Astrocyte (in vitro differentiated cells and primary cell): ENCODE data around the gene CRYBG1. TPM values are rescaled to one million over a fixed set of nuclear protein-coding genes. Genes with fewer than 3 reads are reported as not detected.

Source experiments
- DNase-seq: peaks from one replicate; pipeline ENCODE4 v3.0.0-alpha.2; 2010; ENCODE audit warnings: low read depth
- FAIRE-seq: peaks from 2 replicates; lab custom pipeline; 2011; peaks lifted over from hg19 to GRCh38; lab: Jason Lieb, UNC
- H2AFZ ChIP-seq: 2 replicates; pipeline ENCODE4 v1.6.0; 2012; ENCODE audit warnings: low read depth, low read length, inconsistent platforms
- H3K27ac ChIP-seq: 2 replicates; pipeline ENCODE4 v1.5.1; 2011; ENCODE audit warnings: low read depth, low read length, inconsistent platforms
- H3K27me3 ChIP-seq: 2 replicates; pipeline ENCODE4 v1.6.0; 2011; ENCODE audit warnings: low read length, inconsistent platforms; ENCODE audit not compliant: insufficient read depth
- H3K36me3 ChIP-seq: 2 replicates; pipeline ENCODE4 v1.5.1; 2011; ENCODE audit warnings: low read length, inconsistent platforms; ENCODE audit not compliant: insufficient read depth
- H3K4me1 ChIP-seq: 2 replicates; pipeline ENCODE4 v1.5.1; 2011; ENCODE audit warnings: low read length, inconsistent platforms; ENCODE audit not compliant: insufficient read depth
- H3K4me2 ChIP-seq: 2 replicates; pipeline ENCODE4 v1.6.0; 2012; ENCODE audit warnings: low read length, inconsistent platforms
- H3K4me3 ChIP-seq: 2 replicates; pipeline ENCODE4 v1.5.1; 2011; ENCODE audit warnings: low read depth, mild to moderate bottlenecking, low read length, inconsistent platforms; ENCODE audit not compliant: insufficient read depth
- H3K79me2 ChIP-seq: 2 replicates; pipeline ENCODE4 v1.6.0; 2012; ENCODE audit warnings: mild to moderate bottlenecking, low read length, inconsistent platforms; ENCODE audit not compliant: insufficient read depth
- H3K9ac ChIP-seq: 2 replicates; pipeline ENCODE4 v1.6.0; 2012; ENCODE audit warnings: mild to moderate bottlenecking, low read length, inconsistent platforms
- H3K9me3 ChIP-seq: 2 replicates; pipeline ENCODE4 v1.5.1; 2012; ENCODE audit warnings: low read depth, mild to moderate bottlenecking, low read length, inconsistent platforms; ENCODE audit not compliant: insufficient read depth
- H4K20me1 ChIP-seq: 2 replicates; pipeline ENCODE4 v1.6.0; 2012; ENCODE audit warnings: low read length, inconsistent platforms; ENCODE audit not compliant: insufficient read depth
- H3K27ac Mint-ChIP-seq: one replicate; pipeline ENCODE4 v1.8.0; 2021; ENCODE audit warnings: mild to moderate bottlenecking, mixed read lengths; ENCODE audit not compliant: unreplicated experiment
- H3K27me3 Mint-ChIP-seq: one replicate; pipeline ENCODE4 v1.8.0; 2021; ENCODE audit warnings: low read depth, mixed read lengths; ENCODE audit not compliant: unreplicated experiment
- H3K36me3 Mint-ChIP-seq: one replicate; pipeline ENCODE4 v1.8.0; 2021; ENCODE audit warnings: low read depth, mixed read lengths; ENCODE audit not compliant: unreplicated experiment
- H3K4me1 Mint-ChIP-seq: one replicate; pipeline ENCODE4 v1.8.0; 2021; ENCODE audit warnings: low read depth, mixed read lengths; ENCODE audit not compliant: unreplicated experiment
- H3K4me3 Mint-ChIP-seq: one replicate; pipeline ENCODE4 v1.8.0; 2021; ENCODE audit warnings: mild to moderate bottlenecking, moderate library complexity, mixed read lengths; ENCODE audit not compliant: unreplicated experiment
- H3K9me3 Mint-ChIP-seq: one replicate; pipeline ENCODE4 v1.8.0; 2021; ENCODE audit warnings: mild to moderate bottlenecking, mixed read lengths; ENCODE audit not compliant: unreplicated experiment
- EZH2 ChIP-seq: IDR thresholded peaks from 2 replicates; pipeline ENCODE4 v1.6.1; 2012; ENCODE audit warnings: mild to moderate bottlenecking, low read length, inconsistent platforms; ENCODE audit not compliant: insufficient read depth
- total RNA-seq: library from RNA; stranded (reverse); gene quantifications from 2 replicates; pipeline ENCODE4 v1.2.1, GENCODE V29; 2021
- TF ChIP-seq, protein P1 (sequence below): IDR thresholded peaks from 2 replicates; pipeline ENCODE4 v1.5.1; 2011; ENCODE audit warnings: low read depth, mild to moderate bottlenecking, inconsistent platforms, low read length, moderate library complexity; ENCODE audit not compliant: insufficient read depth

The CRYBG1 gene
- total RNA-seq, 1 donor from 2014 or later = 0.64 TPM

DNA sequence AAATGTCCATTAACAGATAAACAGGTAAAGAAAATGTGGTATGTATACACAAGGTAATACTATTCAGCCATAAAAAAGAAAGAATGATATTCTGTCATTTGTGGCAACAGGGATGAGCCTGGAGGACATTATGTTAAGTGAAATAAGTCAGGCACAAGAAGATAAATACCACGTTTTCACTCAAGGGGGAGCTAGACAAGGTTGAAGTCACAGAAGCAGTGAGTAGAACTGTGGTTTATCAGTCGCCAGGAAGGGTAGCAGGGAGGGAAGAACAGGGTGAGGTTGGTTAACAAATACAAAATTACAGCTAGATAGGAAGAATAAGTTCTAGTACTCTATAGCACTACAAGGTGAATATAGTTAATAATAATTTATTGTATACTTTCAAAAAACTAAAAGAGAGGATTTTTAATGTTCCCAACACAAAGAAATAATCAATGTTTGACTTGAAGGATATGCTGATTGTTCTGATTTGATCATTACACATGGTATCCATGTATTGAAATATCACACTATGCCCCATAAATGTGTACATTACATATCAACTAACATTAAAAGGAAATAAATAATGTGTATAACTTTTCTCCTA is 247.7 kb downstream of the CRYBG1 start:
- Mint-ChIP-seq H3K36me3 (no peaks in the 10 kb centered on the region), H3K9me3 (no peaks in the 10 kb centered on the region), H3K4me1 (no peaks in the 10 kb centered on the region), H3K4me3 (no peak overlapping the region), H3K27ac (no peak overlapping the region), H3K27me3 (no peaks in the 10 kb centered on the region)
- H3K4me3 ChIP-seq = no peak overlapping the region
- FAIRE-seq (no peak), DNase-seq (peak; percentile 54)
- TF ChIP-seq, protein P1, sequence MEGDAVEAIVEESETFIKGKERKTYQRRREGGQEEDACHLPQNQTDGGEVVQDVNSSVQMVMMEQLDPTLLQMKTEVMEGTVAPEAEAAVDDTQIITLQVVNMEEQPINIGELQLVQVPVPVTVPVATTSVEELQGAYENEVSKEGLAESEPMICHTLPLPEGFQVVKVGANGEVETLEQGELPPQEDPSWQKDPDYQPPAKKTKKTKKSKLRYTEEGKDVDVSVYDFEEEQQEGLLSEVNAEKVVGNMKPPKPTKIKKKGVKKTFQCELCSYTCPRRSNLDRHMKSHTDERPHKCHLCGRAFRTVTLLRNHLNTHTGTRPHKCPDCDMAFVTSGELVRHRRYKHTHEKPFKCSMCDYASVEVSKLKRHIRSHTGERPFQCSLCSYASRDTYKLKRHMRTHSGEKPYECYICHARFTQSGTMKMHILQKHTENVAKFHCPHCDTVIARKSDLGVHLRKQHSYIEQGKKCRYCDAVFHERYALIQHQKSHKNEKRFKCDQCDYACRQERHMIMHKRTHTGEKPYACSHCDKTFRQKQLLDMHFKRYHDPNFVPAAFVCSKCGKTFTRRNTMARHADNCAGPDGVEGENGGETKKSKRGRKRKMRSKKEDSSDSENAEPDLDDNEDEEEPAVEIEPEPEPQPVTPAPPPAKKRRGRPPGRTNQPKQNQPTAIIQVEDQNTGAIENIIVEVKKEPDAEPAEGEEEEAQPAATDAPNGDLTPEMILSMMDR = peak; percentile 61
- no peak for TF ChIP-seq EZH2
- H3K79me2 ChIP-seq = no peaks in the 10 kb centered on the region
- no peaks in the 10 kb centered on the region for H3K36me3 ChIP-seq
- no peaks in the 10 kb centered on the region for H3K4me1 ChIP-seq
- H3K4me2 ChIP-seq = no peak overlapping the region
- no peak overlapping the region for H3K27ac ChIP-seq
- no peaks in the 10 kb centered on the region for H3K27me3 ChIP-seq
- H3K9me3 ChIP-seq = no peaks in the 10 kb centered on the region
- H2AFZ ChIP-seq = no peak overlapping the region
- no peaks in the 10 kb centered on the region for H4K20me1 ChIP-seq
- no peak overlapping the region for H3K9ac ChIP-seq

GRCh38 chr6:106609699-106610098 is 249.2 kb downstream of the CRYBG1 start:
- H3K4me1 Mint-ChIP-seq = no peaks in the 10 kb centered on the region
- Histone ChIP-seq H3K4me3 (no peak overlapping the region), H4K20me1 (no peaks in the 10 kb centered on the region), H3K9me3 (no peaks in the 10 kb centered on the region), H3K4me1 (no peaks in the 10 kb centered on the region), H3K27me3 (no peaks in the 10 kb centered on the region), H3K27ac (no peak overlapping the region), H3K9ac (no peak overlapping the region), H3K4me2 (no peak overlapping the region), H3K36me3 (no peaks in the 10 kb centered on the region), H3K79me2 (no peaks in the 10 kb centered on the region), H2AFZ (no peak overlapping the region)
- no peak overlapping the region for H3K27ac Mint-ChIP-seq
- H3K4me3 Mint-ChIP-seq = no peak overlapping the region
- no peaks in the 10 kb centered on the region for H3K27me3 Mint-ChIP-seq
- H3K9me3 Mint-ChIP-seq = no peaks in the 10 kb centered on the region
- DNase-seq (no peak), FAIRE-seq (no peak)
- no peaks in the 10 kb centered on the region for H3K36me3 Mint-ChIP-seq
- TF ChIP-seq EZH2 = no peak
- TF ChIP-seq, protein P1 = no peak

DNA sequence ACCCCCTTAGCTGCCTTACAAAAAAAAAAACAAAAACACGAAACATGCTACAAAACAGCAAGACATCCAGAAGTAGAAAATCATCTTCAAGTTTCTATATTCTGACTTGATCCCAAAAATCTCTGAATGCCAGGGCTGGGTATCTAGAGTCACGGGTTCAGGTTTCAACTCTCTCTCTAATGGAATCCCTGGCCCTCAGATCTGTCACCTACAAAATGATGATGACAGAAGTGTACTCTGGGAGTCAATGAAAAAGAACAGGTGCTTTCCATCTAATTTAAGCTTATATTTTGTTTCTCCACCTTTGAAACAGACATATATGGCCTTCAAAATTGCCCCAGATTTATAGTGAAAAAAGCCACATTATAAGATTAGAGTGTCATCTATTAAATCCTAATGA is 250.5 kb downstream of the CRYBG1 start:
- H3K27me3 Mint-ChIP-seq = no peaks in the 10 kb centered on the region
- Histone ChIP-seq H3K79me2 (no peaks in the 10 kb centered on the region), H3K27me3 (no peaks in the 10 kb centered on the region), H3K4me3 (no peak overlapping the region), H3K36me3 (no peaks in the 10 kb centered on the region), H3K4me2 (no peak overlapping the region), H4K20me1 (no peaks in the 10 kb centered on the region), H3K9ac (no peak overlapping the region), H3K27ac (no peak overlapping the region), H3K4me1 (no peaks in the 10 kb centered on the region), H3K9me3 (no peaks in the 10 kb centered on the region), H2AFZ (no peak overlapping the region)
- no peaks in the 10 kb centered on the region for H3K4me1 Mint-ChIP-seq
- H3K4me3 Mint-ChIP-seq = no peak overlapping the region
- no peaks in the 10 kb centered on the region for H3K36me3 Mint-ChIP-seq
- H3K9me3 Mint-ChIP-seq = no peaks in the 10 kb centered on the region
- FAIRE-seq (no peak), DNase-seq (no peak)
- no peak for TF ChIP-seq EZH2
- TF ChIP-seq, protein P1 = no peak
- no peak overlapping the region for H3K27ac Mint-ChIP-seq
